Activated T-cell treated with anti-CD3 and anti-CD28 coated beads, Interleukin-2, amount 50 U/mL, for 4 hours (primary cell): ENCODE data around the gene SLC52A1. TPM values are rescaled to one million over a fixed set of nuclear protein-coding genes. Genes with fewer than 3 reads are reported as not detected.

Experiments used
- ATAC-seq, 2 donors: fragments of 200-7000 bp; cut with Tn5 transposase; one replicate each; pipeline ENCODE4 v1.10.0; 2021
- DNase-seq: peaks from one replicate; pipeline ENCODE4 v3.0.0-alpha.2; 2020
- H3K27me3 Mint-ChIP-seq: one replicate; pipeline ENCODE4 v1.8.0; 2021; ENCODE audit warnings: low read depth, mixed read lengths
- H3K36me3 Mint-ChIP-seq: one replicate; pipeline ENCODE4 v1.8.0; 2022; ENCODE audit warnings: mixed read lengths; ENCODE audit not compliant: insufficient read depth
- H3K4me1 Mint-ChIP-seq: one replicate; pipeline ENCODE4 v1.8.0; 2021; ENCODE audit warnings: low read depth, mixed read lengths
- H3K4me3 Mint-ChIP-seq: one replicate; pipeline ENCODE4 v1.8.0; 2021; ENCODE audit warnings: mild to moderate bottlenecking, moderate library complexity, mixed read lengths
- H3K9me3 Mint-ChIP-seq: one replicate; pipeline ENCODE4 v1.8.0; 2021; ENCODE audit warnings: mixed read lengths
- total RNA-seq, 3 donors: library from RNA; stranded (reverse); gene quantifications; one replicate each; pipeline ENCODE4 v1.2.1, GENCODE V29; 2021

The SLC52A1 gene
- total RNA-seq, 3 donors from 2014 or later, result 0.08 TPM; not detected in 2

- Mint-ChIP-seq H3K36me3 (peaks cover 4% of the 10 kb centered on the region), H3K4me3 (peak overlapping the region; percentile 92), H3K27me3 (no peaks in the 10 kb centered on the region), H3K9me3 (no peaks in the 10 kb centered on the region), H3K4me1 (peaks cover 39% of the 10 kb centered on the region)
- ATAC-seq (peak; percentile 18 to 19), DNase-seq (peak; percentile 21)
These were observed 47.3 kb downstream of the SLC52A1 start for GRCh38 chr17:4987767-4988567.

DNA sequence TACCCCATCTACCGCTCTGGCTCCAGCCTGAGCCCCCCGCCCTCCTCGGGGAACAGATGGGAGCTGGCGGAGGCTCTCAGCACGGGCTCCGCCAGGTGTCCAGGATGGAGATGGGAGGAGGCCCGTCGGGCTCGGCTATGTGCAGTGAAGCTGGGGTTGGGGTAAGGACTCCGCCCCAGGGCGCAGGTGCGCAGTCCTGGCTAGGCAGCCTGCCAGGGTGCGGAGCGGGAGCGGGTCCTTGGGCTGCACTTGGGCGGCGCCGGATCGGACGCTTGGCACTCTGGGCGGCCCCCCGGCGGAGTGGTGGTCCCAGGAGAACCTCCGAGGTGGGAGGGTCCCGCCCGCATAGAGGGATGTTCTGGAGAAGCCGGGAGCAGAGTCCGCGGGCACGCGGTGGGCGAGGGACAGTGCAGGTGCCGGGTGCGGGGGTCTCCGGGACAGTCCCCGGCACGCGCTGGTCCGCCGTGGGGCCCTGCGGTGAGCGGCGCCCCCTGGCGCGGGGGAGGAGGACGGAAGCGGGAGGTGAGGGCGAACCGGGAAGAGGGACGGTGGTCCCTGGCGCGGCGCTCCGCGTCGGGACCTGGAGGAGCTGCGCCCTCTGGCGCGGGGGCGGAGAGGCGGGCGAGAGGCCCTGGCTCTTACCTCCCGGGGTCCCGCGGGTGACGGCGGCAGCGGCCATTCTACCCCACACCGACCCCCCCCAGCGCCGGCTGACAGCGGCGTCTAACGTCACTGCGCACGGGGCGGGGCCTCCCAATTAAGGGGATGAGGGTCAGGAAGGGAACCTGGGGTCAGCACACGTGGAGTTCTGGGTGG is 48.1 kb downstream of the SLC52A1 start, which contains the start of gene CAMTA2:
Gene CAMTA2, minus strand, starts transcription at position 725 of the 816 bp plus-strand sequence. CDS start 1,453 bp downstream, outside the sequence.
- Mint-ChIP-seq H3K27me3 (no peaks in the 10 kb centered on the region), H3K9me3 (no peaks in the 10 kb centered on the region), H3K4me3 (peak within 1 kb of the TSS; percentile 92), H3K36me3 (peaks cover 7% of the 10 kb centered on the region), H3K4me1 (peaks cover 39% of the 10 kb centered on the region)
- DNase-seq, result peak; percentile 85
- ATAC-seq, result peak; percentile 93

- no peaks in the 10 kb centered on the region for H3K9me3 Mint-ChIP-seq
- peak overlapping the region; percentile 92 for H3K4me3 Mint-ChIP-seq
- no peak for ATAC-seq
- peaks cover 40% of the 10 kb centered on the region for H3K4me1 Mint-ChIP-seq
- peaks cover 3% of the 10 kb centered on the region for H3K36me3 Mint-ChIP-seq
- H3K27me3 Mint-ChIP-seq, result no peaks in the 10 kb centered on the region
- DNase-seq, result no peak
These were observed 48.8 kb downstream of the SLC52A1 start for GRCh38 chr17:4986403-4986802.

Other genes with a start within 250 kb of the SLC52A1 start
- under 1 TPM in 1 of 3 donors, not detected in 2; 0.33 TPM for gene VMO1, start 249.1 kb downstream of the SLC52A1 start, total RNA-seq
- not detected for gene GLTPD2, start 246.5 kb downstream of the SLC52A1 start, total RNA-seq
- gene PSMB6, start 239.3 kb downstream of the SLC52A1 start, total RNA-seq, result 100 to 1,000 TPM; 283 to 292 (median 291) TPM
- gene PLD2, start 228.3 kb downstream of the SLC52A1 start, total RNA-seq, result 10 to 100 TPM in 1 of 3 donors, 1 to 10 TPM in 2; 6.5 to 12.6 (median 8.9) TPM
- 10 to 100 TPM; 43.3 to 51.5 (median 45.1) TPM for gene MINK1, start 202.1 kb downstream of the SLC52A1 start, total RNA-seq
- gene C17orf107, start 135.9 kb downstream of the SLC52A1 start, total RNA-seq, result 1 to 10 TPM; 1.5 to 3.6 (median 2.7) TPM
- under 1 TPM; 0.18 to 0.71 (median 0.35) TPM for gene CHRNE, start 132.3 kb downstream of the SLC52A1 start, total RNA-seq
- under 1 TPM; 0.21 to 0.49 (median 0.25) TPM for gene GP1BA, start 103.1 kb downstream of the SLC52A1 start, total RNA-seq
- gene SLC25A11, start 95.4 kb downstream of the SLC52A1 start, total RNA-seq, result 100 to 1,000 TPM in 1 of 3 donors, 10 to 100 TPM in 2; 89.7 to 102 (median 98.1) TPM
- gene RNF167, start 95.2 kb downstream of the SLC52A1 start, total RNA-seq, result 100 to 1,000 TPM; 121 to 140 (median 129) TPM
- gene PFN1, start 86.9 kb downstream of the SLC52A1 start, total RNA-seq, result 1,000 to 10,000 TPM; 1,652 to 1,716 (median 1,674) TPM
- gene ENO3, start 84.3 kb downstream of the SLC52A1 start, total RNA-seq, result 10 to 100 TPM; 25.8 to 26.9 (median 26.0) TPM
- gene SPAG7, start 67.6 kb downstream of the SLC52A1 start, total RNA-seq, result 10 to 100 TPM; 47.7 to 67.4 (median 56.9) TPM
- gene CAMTA2, start 47.8 kb downstream of the SLC52A1 start, total RNA-seq, result 100 to 1,000 TPM in 2 of 3 donors, 10 to 100 TPM in 1; 87.8 to 141 (median 101) TPM
- gene INCA1, start 37.9 kb downstream of the SLC52A1 start, total RNA-seq, result under 1 TPM in 2 of 3 donors, not detected in 1; 0.16 to 0.30 TPM
- 10 to 100 TPM; 42.7 to 49.9 (median 49.4) TPM for gene KIF1C, start 37.5 kb downstream of the SLC52A1 start, total RNA-seq
- gene ZFP3, start 43.0 kb upstream of the SLC52A1 start, total RNA-seq, result 1 to 10 TPM; 1.7 to 2.2 (median 1.8) TPM
- 10 to 100 TPM; 18.7 to 25.8 (median 21.3) TPM for gene ZNF232, start 76.5 kb upstream of the SLC52A1 start, total RNA-seq
- gene USP6, start 80.6 kb upstream of the SLC52A1 start, total RNA-seq, result under 1 TPM in 2 of 3 donors, not detected in 1; 0.08 to 0.23 TPM
- 1 to 10 TPM; 6.5 to 7.6 (median 6.7) TPM for gene ZNF594, start 156.4 kb upstream of the SLC52A1 start, total RNA-seq
- under 1 TPM in 1 of 3 donors, not detected in 2; 0.10 TPM for gene SCIMP, start 199.4 kb upstream of the SLC52A1 start, total RNA-seq
- gene RABEP1, start 246.9 kb upstream of the SLC52A1 start, total RNA-seq, result 10 to 100 TPM; 72.9 to 80.8 (median 76.3) TPM